HG02678 (cell line): Measurements from ENCODE around the gene RPL32.
A peak's percentile ranks its signal among the peaks of the same experiment; 100 is the strongest.
"Not testable (repeated sequence)": the region's sequence is repeated elsewhere in the genome, so short reads cannot be mapped to it uniquely, and the experiment has no call there.

Experiments used
- ATAC-seq: cut with Tn5 transposase; IDR thresholded peaks from one replicate; pipeline ENCODE4 v1.9.1; 2021; ENCODE audit warnings: mild to moderate bottlenecking, moderate library complexity; ENCODE audit not compliant: unreplicated experiment

Gene RPL32

DNA sequence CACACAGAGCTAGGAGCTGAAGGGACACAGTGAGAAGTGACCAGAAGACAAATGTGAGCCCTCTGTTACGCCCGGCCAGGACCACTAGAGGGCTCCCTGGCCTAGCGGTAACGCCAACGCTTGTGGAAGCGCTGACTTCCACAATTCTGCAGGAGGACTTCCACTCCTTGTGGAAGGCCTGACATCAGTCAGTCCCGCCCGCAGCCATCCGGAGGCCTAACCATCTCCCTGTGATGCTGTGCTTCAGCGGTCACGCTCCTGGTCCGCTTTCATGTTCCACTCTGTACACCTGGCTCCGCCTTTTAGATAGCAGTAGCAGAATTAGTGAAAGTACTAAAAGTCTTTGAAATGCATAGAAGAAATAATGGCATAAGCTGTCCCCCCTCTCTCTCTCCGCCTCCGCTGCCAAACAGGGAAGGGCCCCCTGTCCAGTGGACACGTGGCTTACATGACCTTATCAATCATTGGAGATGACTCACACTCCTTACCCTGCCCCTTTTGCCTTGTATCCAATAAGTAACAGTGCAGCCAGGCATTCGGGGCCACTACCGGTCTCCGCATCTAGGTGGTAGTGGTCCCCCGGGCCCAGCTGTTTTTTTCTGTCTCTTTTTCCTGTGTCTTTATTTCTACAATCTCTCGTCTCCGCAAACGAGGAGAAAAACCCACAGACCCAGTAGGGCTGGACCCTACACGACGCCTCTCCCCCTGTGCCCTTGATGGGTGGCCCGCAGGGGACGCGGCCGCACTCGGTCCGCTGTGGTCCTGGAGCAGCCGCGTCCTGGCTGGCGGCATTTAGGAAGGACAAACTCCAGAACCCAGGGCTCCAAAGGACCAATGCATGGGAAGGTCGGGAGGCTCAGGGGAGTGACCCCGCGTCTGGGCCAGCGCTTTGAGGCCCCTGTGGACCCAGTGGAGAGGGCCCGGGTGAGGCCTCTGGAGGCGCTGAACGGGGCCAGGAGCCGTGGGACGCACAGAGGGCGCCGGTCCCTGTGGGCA is 27.0 kb upstream of the RPL32 start:
- ATAC-seq: peak; percentile 69

DNA sequence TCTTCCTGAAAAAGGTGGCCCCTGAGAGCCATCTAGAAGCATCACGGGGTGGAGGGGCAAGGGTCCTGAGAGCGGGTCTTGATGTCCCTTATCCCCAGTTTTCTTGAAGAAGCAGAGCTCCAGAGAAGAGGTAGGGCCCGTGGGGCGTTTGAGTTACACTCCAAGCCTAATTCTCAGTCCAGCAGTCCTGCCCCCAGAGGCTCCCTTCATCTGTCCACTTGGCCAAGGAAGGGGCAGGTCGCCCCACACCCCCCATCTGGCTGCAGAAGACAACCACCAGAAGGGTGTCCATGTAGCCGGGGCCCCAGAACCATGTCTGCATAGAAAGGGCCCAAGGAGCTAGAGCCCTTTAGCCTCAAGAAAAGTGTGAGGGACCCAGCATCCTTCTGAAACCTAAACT is 25.5 kb upstream of the RPL32 start:
- ATAC-seq: no peak

DNA sequence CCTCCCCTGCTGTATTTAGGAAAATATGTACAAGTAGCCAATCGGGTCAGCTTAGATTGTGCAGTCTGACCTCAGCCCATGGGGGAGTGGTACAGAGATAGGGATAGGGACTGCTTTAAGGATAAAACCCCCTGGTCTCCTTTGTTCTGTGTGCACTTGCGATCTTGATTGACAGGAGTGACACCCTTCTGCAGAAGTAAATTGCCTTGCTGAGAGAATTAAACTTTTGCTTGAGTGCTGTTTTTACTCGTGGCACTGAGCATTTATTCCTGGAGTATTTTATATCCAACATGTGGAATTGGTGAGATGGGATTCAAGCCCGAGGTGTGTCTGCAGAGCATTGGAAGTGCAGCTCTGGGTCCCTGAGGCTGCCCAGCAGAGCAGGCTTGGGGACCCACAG is 23.9 kb upstream of the RPL32 start:
- no peak for ATAC-seq

DNA sequence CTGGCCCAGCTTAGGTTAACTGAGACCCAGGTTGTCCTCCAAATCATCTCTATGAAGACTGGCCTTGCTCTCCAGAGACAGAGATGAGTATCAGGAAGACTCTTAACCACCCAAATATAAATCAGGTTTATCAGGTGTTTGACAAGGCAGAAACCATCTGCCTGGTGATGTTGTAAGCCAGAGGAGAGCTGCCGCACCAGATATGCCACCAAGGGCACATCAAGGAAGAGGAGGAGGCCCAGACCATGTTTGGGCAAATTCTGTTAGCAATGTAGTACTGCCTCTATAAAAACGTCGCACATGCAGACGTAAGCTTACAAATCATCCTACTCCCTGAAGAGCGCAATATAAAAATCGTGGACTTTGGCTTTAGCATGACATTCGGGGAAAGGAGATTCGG is 21.0 kb upstream of the RPL32 start:
- ATAC-seq: no peak

DNA sequence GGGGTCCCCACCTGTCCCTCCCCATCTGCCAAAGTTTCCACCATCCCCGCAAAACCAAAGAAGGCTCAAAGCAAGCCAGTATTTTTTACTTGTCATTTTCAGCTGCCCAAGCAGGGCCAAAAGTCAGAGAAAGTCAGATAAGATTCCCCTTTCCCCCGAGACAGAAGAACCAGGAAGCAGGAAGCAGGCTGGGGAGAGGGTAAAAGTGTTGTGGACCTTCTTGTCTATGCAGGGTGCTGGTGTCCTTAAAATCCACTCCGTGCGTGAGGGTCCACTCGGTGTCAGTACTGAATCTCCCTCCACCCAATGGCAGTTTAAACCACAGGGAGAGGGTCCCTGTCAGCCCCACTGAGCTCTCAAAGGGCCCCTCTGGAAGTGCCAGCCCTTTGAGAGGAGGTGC is 20.2 kb upstream of the RPL32 start:
- ATAC-seq: no peak

DNA sequence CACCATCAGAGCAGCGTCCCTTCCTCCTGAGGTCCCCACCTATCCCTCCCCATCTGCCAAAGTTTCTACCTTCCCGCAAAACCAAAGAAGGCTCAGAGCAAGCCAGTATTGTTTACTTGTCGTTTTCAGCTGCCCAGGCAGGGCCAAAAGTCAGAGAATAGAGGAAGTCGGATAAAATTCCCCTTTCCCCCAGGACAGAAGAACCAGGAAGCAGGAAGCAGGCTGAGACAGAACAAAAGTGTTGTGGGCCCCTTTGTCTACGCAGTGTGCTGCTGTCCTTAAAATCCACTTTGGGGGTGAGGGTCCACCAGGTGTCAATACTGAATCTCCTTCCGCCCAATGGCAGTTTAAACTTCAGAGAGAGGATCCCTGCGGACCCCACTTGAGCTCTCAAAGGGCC is 18.5 kb upstream of the RPL32 start:
- no peak for ATAC-seq

DNA sequence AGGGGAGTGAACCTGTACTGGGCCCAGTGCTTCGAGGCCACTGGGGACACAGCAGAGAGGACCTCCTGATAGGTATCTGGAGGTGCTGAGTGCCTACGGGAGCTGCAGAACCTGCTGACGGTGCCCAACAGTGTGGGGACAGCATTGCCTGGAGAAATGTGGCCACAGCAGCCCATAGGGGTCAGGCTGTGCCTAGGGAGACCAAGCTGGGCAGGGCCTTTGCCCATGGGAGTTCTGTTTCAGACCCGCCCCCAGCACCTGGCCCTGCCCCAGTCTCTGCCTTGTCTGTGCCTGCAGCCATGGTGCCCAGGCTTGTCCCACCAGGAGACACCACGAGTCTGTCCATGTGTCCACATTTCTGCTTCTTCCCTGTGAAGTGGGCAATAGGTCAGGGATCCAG is 15.3 kb upstream of the RPL32 start:
- ATAC-seq: no peak

DNA sequence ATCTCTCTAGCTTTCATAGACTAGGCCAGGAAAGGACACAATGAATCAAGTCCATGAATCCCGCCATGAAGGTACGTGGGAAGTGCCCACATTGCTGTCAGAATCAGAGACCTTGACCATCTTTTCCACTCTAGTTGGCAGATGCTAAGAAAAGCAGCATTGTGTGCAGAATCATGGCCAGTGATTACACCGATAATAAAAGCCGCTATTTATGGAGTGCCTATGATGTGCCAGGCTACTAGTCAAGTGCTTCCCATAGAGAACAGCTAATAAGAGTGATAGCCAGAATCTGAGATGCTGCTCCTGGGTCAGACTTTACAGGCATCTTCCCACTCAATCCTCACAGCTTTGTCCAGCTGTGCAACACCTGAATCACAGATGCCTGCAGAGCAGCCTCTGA is 13.2 kb upstream of the RPL32 start:
- no peak for ATAC-seq

DNA sequence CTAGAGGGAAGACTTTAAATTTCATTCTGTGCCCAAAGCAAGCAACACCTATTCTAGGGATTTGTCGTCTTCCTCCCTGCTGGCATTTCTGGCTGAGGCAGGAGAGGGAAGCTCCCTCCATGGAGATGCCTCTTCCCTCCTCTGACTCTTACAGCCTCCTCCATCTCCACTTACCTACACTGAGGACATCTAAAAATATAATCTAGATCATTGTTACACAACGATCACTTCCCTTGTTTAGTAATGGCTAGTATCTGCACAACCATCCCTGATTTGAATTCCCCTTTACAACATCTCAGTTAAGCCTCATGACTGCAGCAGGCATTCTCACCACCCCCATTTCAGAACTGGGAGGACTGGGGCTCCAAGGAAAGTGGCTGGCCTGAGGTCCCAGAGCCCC is 12.5 kb upstream of the RPL32 start:
- not testable (repeated sequence) for ATAC-seq

DNA sequence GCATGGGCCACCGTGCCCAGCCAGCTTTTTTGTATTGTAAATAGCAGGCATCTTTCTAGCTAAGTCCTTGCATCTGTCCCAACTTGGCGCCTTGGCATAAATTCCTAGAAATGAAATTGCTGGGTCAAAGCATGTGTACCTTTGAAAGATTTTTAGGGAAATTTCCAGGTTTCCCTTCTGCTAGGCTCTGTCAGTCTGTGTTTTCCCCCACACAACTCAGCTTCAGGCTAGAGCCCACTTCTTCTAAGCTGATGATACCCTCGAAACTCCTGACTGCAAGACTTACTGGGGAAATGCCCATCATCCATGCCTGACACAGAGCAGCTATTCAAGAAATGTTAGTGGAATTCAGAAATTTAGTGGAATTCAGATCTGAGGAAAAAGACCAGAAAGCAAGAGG is 10.8 kb upstream of the RPL32 start:
- no peak for ATAC-seq

DNA sequence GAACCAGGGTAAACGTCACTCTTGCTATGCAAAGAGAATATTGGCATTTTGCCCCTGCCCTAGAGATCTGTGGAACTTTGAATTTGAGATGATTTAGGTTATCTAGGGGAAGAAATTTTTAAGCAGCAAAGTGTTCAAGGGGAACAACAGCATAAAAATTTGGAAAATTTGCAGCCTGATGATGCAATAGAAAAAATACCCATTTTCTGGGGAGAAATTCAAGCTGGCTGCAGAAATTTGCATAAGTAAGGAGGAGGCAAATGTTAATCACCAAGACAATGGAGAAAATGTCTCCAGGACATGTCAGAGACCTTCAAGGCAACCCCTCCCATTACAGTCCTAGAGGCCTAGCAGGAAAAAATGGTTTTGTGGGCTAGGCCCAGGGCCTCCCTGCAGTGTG is 4.4 kb upstream of the RPL32 start:
- ATAC-seq: no peak

DNA sequence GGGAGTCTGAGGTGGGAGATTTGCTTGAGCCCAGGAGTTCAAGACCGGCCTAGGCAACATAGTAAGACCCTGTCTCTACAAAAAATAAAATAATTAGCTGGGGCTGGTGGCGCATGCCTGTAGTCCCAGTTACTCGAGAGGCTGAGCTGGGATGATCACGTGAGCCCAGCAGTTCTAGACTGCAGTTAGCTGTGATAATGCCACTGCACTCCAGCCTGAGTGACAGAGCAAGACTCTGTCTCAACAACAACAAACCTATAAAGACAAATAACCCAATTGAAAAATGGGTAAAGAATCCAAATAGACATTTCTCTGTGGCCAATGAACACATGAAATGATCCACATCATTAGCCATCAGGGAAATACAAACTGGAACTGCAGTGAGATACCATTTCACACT is 1.1 kb upstream of the RPL32 start:
- no peak for ATAC-seq

DNA sequence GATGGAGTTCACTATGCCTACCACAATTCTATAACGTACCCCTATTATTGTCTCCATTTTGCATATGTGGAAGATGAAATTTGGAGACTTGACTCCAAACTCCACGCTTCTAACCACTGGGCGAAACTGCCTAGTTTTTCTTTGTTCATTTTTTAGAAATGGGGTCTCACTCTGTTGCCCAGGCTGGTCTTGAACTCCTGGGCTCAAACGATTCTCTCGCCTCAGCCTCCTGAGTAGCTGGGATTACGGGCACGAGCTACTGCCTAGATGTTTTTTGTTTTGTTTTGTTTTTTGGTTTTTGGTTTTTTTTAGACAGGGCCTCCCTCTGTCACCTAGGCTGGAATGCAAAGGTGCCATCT is 584 bp upstream of the RPL32 start:
- ATAC-seq: no peak

DNA sequence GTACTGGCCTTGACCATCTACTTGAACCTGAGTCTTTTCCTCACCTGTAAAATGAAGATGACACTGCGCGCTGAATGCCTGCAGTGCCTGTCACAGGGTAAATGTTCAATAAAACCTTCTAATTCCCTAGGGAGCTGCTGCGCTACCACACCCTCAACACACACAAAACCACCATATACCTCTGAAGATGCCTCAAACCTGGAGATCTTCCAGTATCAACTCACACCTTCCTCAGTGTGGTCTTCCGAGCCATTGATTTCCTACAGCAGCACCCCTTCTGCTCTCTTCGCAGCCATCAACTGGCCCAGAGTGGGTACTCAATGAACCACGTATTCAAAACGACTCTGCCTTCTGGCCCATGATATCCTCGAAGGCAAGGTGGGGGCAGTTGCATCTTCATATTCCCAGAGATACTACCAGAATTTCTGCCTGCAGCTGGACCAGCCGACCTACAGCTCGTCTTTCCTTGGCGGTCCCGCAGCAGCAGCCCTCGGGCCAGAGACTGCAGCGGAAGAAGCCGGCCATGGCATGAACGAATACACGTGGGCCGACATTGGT is 695 bp downstream of the RPL32 start:
- ATAC-seq: peak; percentile 22

DNA sequence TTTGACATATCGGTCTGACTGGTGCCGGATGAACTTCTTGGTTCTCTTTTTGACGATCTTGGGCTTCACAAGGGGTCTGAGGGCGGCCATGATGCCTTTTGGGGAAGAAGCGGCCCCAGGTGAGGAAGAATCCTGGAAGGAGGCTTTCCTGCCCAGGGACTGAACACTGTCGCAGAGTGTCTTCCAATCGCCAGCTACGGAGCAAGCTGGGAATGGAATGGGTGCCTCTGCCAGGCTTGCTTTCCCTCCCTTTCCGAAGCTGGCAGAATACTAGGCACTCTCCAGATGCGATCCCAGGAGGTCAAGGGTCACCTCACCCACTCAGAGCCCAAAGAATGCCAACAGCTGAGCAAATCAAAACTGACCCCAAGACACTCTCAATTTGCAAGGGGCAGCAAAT is 1.2 kb downstream of the RPL32 start:
- ATAC-seq: not testable (repeated sequence)

DNA sequence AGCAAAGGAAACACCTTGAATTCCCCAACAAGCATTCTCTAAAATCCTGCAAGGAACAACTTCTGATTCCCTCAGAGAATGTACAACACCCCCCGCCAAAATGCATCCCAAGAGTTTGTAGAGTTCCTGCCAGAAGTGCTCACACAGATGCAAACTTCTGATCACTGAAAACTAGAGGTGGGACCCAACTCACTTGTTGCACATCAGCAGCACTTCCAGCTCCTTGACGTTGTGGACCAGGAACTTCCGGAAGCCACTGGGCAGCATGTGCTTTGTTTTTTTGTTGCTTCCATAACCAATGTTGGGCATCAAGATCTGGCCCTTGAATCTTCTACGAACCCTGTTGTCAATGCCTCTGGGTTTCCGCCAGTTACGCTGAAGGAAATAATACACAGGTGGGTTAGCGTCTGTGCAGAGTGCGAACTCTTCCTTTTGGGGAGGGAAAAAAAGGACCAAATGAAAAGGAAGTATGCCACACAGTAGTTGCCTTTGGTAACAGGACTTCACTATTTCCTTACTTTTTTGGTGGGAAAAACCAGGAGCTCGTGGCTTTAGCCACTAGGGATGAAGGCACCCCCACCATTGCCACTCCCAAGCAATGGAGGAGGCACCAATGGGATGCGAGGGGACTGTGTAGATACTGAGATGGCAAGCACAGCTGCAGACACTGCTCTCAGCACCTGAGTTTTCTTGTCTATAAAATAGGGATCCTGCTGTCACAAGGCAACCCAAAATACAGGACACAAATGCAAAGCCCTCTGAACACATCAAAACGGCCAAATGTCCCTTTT is 2.0 kb downstream of the RPL32 start:
- no peak for ATAC-seq

DNA sequence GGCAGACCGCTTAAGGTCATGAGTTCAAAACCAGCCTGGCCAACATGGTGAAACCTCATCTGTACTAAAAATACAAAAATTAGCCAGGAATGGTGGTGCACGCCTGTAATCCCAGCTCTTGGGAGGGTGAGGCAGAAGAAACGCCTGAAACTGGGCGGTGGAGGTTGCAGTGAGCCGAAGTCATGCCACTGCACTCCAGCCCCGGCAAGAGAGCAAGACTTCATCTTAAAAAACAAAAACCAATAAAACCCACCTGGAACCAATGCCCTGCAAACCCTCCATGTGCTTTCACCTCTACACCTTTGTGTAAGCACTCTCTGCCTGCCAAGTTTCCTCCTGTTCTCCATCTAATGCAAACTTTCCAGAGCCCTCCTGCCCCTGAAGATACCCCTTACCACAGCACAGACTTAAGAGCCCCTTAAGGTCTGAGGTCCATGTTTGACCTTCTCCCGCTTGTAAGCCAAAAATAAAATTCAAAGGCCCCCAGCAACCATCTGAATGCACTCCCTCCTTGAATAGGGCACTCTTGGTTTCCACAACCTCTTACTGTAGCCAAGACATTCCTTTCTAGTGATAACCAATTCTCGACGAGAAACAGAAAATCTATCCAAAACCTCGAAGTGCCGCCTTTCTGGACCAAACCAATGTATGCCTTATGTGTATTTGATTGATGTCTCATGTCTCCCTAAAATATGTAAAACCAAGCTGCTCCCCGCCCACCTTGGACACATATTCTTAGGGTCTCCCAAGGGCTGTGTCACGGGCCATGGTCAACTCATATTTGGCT is 3.0 kb downstream of the RPL32 start:
- ATAC-seq: no peak

DNA sequence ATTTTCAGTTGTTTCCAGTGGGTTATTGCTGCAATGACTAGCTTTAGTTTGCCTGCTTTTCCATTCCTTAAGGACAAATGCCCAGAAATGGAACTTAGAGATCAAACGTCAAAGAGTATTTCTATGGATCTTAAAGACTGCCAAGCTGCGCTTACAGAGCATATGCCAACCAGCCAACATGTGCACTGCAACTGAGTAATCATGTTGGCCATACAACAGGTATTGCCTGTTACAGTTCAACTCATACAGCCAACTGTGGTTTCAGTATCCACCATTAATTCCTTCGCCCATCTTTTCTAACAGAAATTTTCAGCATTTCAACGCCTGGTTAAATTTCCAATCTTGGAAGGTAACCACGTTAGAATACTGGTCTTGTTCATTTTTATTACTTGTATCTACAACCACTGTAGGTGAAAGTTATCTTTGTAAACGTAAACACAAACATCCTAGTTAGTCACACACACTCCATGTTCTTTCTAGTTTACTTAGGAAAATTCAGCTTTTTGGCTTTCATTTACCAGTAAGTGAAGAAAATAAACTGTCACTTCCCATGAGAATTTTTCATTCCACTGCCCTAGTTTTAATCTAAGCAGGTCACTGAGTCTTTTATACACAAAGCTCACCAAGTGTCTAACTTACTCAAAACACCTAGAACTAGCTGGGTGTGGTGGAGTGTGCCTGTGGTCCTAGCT is 3.9 kb downstream of the RPL32 start:
- ATAC-seq: no peak

DNA sequence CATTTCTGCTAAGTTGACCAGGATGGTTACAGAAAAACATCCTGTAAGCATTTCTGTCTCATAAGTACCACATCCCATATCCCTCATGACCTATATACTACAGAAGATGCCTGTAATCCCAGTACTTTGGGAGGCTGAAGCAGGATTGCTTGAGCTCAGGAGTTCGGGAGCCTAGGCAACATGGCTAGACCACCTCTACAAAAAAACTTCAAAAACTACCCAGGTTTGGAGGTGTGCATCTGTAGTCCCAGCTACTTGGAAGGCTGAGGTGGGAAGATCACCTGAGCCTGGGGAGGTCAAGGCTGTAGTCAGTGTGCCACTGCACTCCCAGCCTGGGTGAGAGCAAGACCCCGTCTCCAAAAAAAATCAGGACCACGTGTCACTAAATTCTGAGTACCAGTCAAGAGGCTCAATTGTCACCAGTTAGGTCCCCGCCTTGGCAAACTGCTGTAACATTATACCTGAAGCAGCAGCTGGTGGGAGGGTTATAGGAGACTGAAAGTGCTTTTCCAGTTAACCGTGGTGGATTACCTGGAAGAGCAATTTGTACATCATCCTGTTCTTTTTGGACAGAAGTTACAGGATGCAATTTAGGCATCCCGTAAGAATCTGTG is 6.2 kb downstream of the RPL32 start:
- ATAC-seq: no peak
